ENCODE data around the gene SREK1IP1.
A peak's percentile ranks its signal among the peaks of the same experiment; 100 is the strongest.

The SREK1IP1 gene

GRCh38 chr5:64768358-64769312 lies at the start of gene SREK1IP1, which contains the start of gene CWC27 (continued):
- TF ChIP-seq ZBTB17 (tag by site-specific recombination; IDR thresholded peaks at IDR 0.05) (peak; percentile 83), ZNF654 (tag by site-specific recombination; IDR thresholded peaks at IDR 0.05; ENCODE audit: low read depth) (peak; percentile 8; the same call in 1 of the 2 replicates), PRDM6 (tag by site-specific recombination; IDR thresholded peaks at IDR 0.05) (no peak), ZNF518A (tag by site-specific recombination; conservative IDR thresholded peaks at IDR 0.05; ENCODE audit: low read depth) (peak; percentile 77), ZNF350 (tag by site-specific recombination; IDR thresholded peaks at IDR 0.05) (no peak), RBAK (tag by site-specific recombination; IDR thresholded peaks at IDR 0.05) (no peak), ZNF335 (tag by site-specific recombination; conservative IDR thresholded peaks at IDR 0.05) (peak; percentile 77), ZBTB8A (tag by site-specific recombination; IDR thresholded peaks at IDR 0.05) (peak; percentile 50; the same call in 1 of the 2 replicates), PATZ1 (tag by site-specific recombination; IDR thresholded peaks at IDR 0.05) (no peak), ZNF513 (tag by site-specific recombination; IDR thresholded peaks at IDR 0.05) (0 out of 2 replicates have a peak, but pooled peaks have one; percentile 9), HOXA7 (CRISPR knock-in tag; IDR thresholded peaks at IDR 0.05; ENCODE audit: borderline replicate concordance) (no peak), ZBTB6 (tag by site-specific recombination; IDR thresholded peaks at IDR 0.05) (no peak; the same call in 1 of the 2 replicates), ZNF558 (tag by site-specific recombination; IDR thresholded peaks at IDR 0.05) (0 out of 2 replicates have a peak, but pooled peaks have one; percentile 73), ZSCAN4 (tag by site-specific recombination; IDR thresholded peaks at IDR 0.05) (0 out of 2 replicates have a peak, but pooled peaks have one; percentile 36), ZNF48 (tag by site-specific recombination; IDR thresholded peaks at IDR 0.05) (no peak), ZNF792 (tag by site-specific recombination; IDR thresholded peaks at IDR 0.05) (no peak), CTCF (tag by site-specific recombination; IDR thresholded peaks at IDR 0.05) (peak; percentile 46; the same call in 1 of the 2 replicates), ZNF37A (tag by site-specific recombination; IDR thresholded peaks at IDR 0.05) (no peak), ZNF561 (tag by site-specific recombination; IDR thresholded peaks at IDR 0.05; ENCODE audit: borderline replicate concordance) (peak; percentile 14; the same call in 1 of the 2 replicates), SP3 (tag by site-specific recombination; IDR thresholded peaks at IDR 0.05) (peak; percentile 71)
